ENCODE measurements around the gene CHD8.

DNA sequence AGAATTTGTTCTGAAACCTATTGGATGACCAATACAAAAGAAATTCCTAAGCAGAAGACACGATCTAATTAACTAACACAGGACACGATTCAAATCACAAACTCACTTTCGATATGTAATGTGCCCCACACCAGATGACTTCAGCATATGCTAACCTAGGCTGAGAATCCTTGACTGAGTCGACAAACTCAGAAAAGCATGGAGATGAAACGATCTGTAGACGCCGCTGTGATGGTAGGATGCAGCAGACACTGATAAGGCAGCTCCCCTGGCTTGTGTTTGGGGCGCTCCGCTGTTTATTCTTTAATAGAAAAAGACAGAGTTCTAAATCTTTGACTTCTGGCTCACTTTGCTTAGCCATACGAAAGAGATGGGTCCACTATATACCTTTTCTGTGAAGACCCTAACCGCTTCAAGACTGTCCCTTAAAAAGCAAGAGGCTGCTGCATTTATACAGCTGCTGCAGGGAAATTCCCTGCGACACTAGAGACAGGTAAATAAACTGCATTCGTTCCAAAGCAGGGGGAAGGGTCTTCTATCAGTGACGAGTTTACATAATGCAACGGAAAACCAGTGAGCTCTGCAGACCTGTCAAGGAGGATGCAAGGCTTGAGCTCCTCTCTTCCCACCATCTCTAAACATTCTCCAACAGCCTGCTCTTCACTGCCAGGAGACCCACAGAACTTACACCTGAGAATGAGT is 929 bp downstream of the CHD8 start:
- no peak for TF ChIP-seq ELF4 (CRISPR knock-in tag; IDR thresholded peaks at IDR 0.05; ENCODE audit: low read depth)
- TF ChIP-seq, protein P1, sequence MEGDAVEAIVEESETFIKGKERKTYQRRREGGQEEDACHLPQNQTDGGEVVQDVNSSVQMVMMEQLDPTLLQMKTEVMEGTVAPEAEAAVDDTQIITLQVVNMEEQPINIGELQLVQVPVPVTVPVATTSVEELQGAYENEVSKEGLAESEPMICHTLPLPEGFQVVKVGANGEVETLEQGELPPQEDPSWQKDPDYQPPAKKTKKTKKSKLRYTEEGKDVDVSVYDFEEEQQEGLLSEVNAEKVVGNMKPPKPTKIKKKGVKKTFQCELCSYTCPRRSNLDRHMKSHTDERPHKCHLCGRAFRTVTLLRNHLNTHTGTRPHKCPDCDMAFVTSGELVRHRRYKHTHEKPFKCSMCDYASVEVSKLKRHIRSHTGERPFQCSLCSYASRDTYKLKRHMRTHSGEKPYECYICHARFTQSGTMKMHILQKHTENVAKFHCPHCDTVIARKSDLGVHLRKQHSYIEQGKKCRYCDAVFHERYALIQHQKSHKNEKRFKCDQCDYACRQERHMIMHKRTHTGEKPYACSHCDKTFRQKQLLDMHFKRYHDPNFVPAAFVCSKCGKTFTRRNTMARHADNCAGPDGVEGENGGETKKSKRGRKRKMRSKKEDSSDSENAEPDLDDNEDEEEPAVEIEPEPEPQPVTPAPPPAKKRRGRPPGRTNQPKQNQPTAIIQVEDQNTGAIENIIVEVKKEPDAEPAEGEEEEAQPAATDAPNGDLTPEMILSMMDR (IDR thresholded peaks at IDR 0.05): no peak
- TF ChIP-seq, protein P2, sequence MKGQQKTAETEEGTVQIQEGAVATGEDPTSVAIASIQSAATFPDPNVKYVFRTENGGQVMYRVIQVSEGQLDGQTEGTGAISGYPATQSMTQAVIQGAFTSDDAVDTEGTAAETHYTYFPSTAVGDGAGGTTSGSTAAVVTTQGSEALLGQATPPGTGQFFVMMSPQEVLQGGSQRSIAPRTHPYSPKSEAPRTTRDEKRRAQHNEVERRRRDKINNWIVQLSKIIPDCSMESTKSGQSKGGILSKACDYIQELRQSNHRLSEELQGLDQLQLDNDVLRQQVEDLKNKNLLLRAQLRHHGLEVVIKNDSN (CRISPR knock-in tag; IDR thresholded peaks at IDR 0.05): no peak
- TF ChIP-seq ZNF121 (CRISPR knock-in tag; IDR thresholded peaks at IDR 0.05): no peak
- TF ChIP-seq GABPB1 (CRISPR knock-in tag; IDR thresholded peaks at IDR 0.05): no peak
- TF ChIP-seq ZNF317 (CRISPR knock-in tag; IDR thresholded peaks at IDR 0.05; ENCODE audit: borderline replicate concordance, low read depth): no peak
- TF ChIP-seq, protein P3, sequence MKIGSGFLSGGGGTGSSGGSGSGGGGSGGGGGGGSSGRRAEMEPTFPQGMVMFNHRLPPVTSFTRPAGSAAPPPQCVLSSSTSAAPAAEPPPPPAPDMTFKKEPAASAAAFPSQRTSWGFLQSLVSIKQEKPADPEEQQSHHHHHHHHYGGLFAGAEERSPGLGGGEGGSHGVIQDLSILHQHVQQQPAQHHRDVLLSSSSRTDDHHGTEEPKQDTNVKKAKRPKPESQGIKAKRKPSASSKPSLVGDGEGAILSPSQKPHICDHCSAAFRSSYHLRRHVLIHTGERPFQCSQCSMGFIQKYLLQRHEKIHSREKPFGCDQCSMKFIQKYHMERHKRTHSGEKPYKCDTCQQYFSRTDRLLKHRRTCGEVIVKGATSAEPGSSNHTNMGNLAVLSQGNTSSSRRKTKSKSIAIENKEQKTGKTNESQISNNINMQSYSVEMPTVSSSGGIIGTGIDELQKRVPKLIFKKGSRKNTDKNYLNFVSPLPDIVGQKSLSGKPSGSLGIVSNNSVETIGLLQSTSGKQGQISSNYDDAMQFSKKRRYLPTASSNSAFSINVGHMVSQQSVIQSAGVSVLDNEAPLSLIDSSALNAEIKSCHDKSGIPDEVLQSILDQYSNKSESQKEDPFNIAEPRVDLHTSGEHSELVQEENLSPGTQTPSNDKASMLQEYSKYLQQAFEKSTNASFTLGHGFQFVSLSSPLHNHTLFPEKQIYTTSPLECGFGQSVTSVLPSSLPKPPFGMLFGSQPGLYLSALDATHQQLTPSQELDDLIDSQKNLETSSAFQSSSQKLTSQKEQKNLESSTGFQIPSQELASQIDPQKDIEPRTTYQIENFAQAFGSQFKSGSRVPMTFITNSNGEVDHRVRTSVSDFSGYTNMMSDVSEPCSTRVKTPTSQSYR (CRISPR knock-in tag; IDR thresholded peaks at IDR 0.05): no peak
- no peak for TF ChIP-seq CBFB (CRISPR knock-in tag; IDR thresholded peaks at IDR 0.05; ENCODE audit: low read depth)
- TF ChIP-seq, protein P4, sequence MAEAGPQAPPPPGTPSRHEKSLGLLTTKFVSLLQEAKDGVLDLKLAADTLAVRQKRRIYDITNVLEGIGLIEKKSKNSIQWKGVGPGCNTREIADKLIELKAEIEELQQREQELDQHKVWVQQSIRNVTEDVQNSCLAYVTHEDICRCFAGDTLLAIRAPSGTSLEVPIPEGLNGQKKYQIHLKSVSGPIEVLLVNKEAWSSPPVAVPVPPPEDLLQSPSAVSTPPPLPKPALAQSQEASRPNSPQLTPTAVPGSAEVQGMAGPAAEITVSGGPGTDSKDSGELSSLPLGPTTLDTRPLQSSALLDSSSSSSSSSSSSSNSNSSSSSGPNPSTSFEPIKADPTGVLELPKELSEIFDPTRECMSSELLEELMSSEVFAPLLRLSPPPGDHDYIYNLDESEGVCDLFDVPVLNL (CRISPR knock-in tag; IDR thresholded peaks at IDR 0.05; ENCODE audit: borderline replicate concordance, low read depth): no peak
- no peak for TF ChIP-seq ZNF423 (CRISPR knock-in tag; IDR thresholded peaks at IDR 0.05)
- TF ChIP-seq, protein P5, sequence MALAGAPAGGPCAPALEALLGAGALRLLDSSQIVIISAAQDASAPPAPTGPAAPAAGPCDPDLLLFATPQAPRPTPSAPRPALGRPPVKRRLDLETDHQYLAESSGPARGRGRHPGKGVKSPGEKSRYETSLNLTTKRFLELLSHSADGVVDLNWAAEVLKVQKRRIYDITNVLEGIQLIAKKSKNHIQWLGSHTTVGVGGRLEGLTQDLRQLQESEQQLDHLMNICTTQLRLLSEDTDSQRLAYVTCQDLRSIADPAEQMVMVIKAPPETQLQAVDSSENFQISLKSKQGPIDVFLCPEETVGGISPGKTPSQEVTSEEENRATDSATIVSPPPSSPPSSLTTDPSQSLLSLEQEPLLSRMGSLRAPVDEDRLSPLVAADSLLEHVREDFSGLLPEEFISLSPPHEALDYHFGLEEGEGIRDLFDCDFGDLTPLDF (CRISPR knock-in tag; IDR thresholded peaks at IDR 0.05): no peak
- no peak for TF ChIP-seq OVOL2 (CRISPR knock-in tag; IDR thresholded peaks at IDR 0.05; ENCODE audit: borderline replicate concordance)
- no peak for TF ChIP-seq ZNF138 (CRISPR knock-in tag; conservative IDR thresholded peaks at IDR 0.05)
